Liver (tissue), 9 donors: ENCODE data around the gene TAF7. TPM values are rescaled to one million over a fixed set of nuclear protein-coding genes. Genes with fewer than 3 reads are reported as not detected.
"Not testable (repeated sequence)": the region's sequence is repeated elsewhere in the genome, so short reads cannot be mapped to it uniquely, and the experiment has no call there.

ENCODE experiments used
- DNase-seq: peaks from one replicate; pipeline ENCODE4 v3.0.0-alpha.2; 2017; ENCODE audit warnings: low spot score
- H3K27ac ChIP-seq, 2 donors: one replicate each; pipeline ENCODE4 v1.7.0; 2013; ENCODE audit warnings: inconsistent platforms in 2 of 2, low read length in 2 of 2, control low read depth in 1 of 2, low read depth in 1 of 2, mild to moderate bottlenecking in 1 of 2
- H3K27me3 ChIP-seq, 4 donors: one replicate each; pipeline versions ENCODE4 v1.6.1 to v1.7.0; 2013; ENCODE audit warnings: low read length in 3 of 4, inconsistent platforms in 1 of 4, mild to moderate bottlenecking in 1 of 4, moderate library complexity in 1 of 4; ENCODE audit not compliant: control insufficient read depth in 4 of 4, insufficient read depth in 4 of 4
- H3K36me3 ChIP-seq, 4 donors: one replicate each; pipeline versions ENCODE4 v1.6.1 to v1.7.0; 2013; ENCODE audit warnings: low read length in 3 of 4, mild to moderate bottlenecking in 3 of 4, low read depth in 1 of 4, moderate library complexity in 1 of 4; ENCODE audit not compliant: control insufficient read depth in 4 of 4, insufficient read depth in 3 of 4
- H3K4me1 ChIP-seq, 4 donors: one replicate each; pipeline versions ENCODE4 v1.6.1 to v1.7.0; 2013; ENCODE audit warnings: low read length in 3 of 4, mild to moderate bottlenecking in 3 of 4, moderate library complexity in 1 of 4; ENCODE audit not compliant: control insufficient read depth in 4 of 4, insufficient read depth in 4 of 4
- H3K4me3 ChIP-seq, 3 donors: one replicate each; pipeline versions ENCODE4 v1.6.1 to v1.7.0; 2013; ENCODE audit warnings: low read length in 3 of 3, control low read depth in 1 of 3, low read depth in 1 of 3, mild to moderate bottlenecking in 1 of 3
- H3K9ac ChIP-seq, 2 donors: one replicate each; pipeline ENCODE4 v1.7.0; 2013; ENCODE audit warnings: low read length in 2 of 2, mild to moderate bottlenecking in 2 of 2, moderate library complexity in 2 of 2, control low read depth in 1 of 2, low read depth in 1 of 2
- H3K9me3 ChIP-seq, 4 donors: one replicate each; pipeline versions ENCODE4 v1.6.1 to v1.7.0; 2013; ENCODE audit warnings: low read length in 3 of 4; ENCODE audit not compliant: control insufficient read depth in 4 of 4
- EGR1 ChIP-seq, 2 donors: IDR thresholded peaks; 2 replicates each; pipeline ENCODE4 v1.6.1; 2016 to 2018; ENCODE audit warnings: antibody characterized with exemption in 2 of 2, low read depth in 2 of 2
- FOXA2 ChIP-seq: IDR thresholded peaks from 2 replicates; pipeline ENCODE4 v1.6.1; 2016; ENCODE audit warnings: antibody characterized with exemption
- GABPA ChIP-seq, 2 donors: IDR thresholded peaks in 1 of 2; conservative IDR thresholded peaks in 1 of 2; 2 replicates each; pipeline ENCODE4 v1.6.1; 2016; ENCODE audit warnings: antibody characterized with exemption in 2 of 2, mild to moderate bottlenecking in 1 of 2, moderate library complexity in 1 of 2
- HNF4A ChIP-seq, 2 donors: conservative IDR thresholded peaks; 2 replicates each; pipeline ENCODE4 v1.6.1; 2016; ENCODE audit warnings: antibody characterized with exemption in 2 of 2, mild to moderate bottlenecking in 2 of 2
- HNF4G ChIP-seq: IDR thresholded peaks from 2 replicates; pipeline ENCODE4 v1.6.1; 2016; ENCODE audit warnings: antibody characterized with exemption
- NR2F2 ChIP-seq: IDR thresholded peaks from 2 replicates; pipeline ENCODE4 v1.6.1; 2016; ENCODE audit warnings: antibody characterized with exemption
- RAD21 ChIP-seq, 2 donors: IDR thresholded peaks; 2 replicates each; pipeline ENCODE4 v1.6.1; 2016; ENCODE audit warnings: antibody characterized with exemption in 2 of 2, mild to moderate bottlenecking in 2 of 2
- RXRA ChIP-seq, 2 donors: IDR thresholded peaks; 2 replicates each; pipeline ENCODE4 v1.6.1; 2017 to 2018; ENCODE audit warnings: antibody characterized with exemption in 2 of 2, mild to moderate bottlenecking in 1 of 2
- SP1 ChIP-seq: IDR thresholded peaks from 2 replicates; pipeline ENCODE4 v1.6.1; 2018; ENCODE audit warnings: antibody characterized with exemption, mild to moderate bottlenecking
- TAF1 ChIP-seq: conservative IDR thresholded peaks from 2 replicates; pipeline ENCODE4 v1.6.1; 2016; ENCODE audit warnings: antibody characterized with exemption, mild to moderate bottlenecking
- YY1 ChIP-seq: IDR thresholded peaks from 2 replicates; pipeline ENCODE4 v1.6.1; 2016; ENCODE audit warnings: antibody characterized with exemption, mild to moderate bottlenecking
- WGBS: extraction: QIAGEN DNeasy Blood & Tissue Kit; methylation state at CpG from one replicate; pipeline ENCODE4 v1.1.7; 2013; 5-methylcytosine and 5-hydroxymethylcytosine counted together
- polyA plus RNA-seq, 2 donors: library from polyadenylated mRNA; stranded (reverse) in 1 of 2; unstranded in 1 of 2; fragments of 200-250 nt in 1 of 2; fragments of >200 nt in 1 of 2; fragmentation: Nextera tagmentation in 1 of 2; extraction: Ambion mirVana in 1 of 2; gene quantifications; one replicate each; pipeline versions ENCODE4 v1.2.1 to v1.2.3, GENCODE V29; 2013 to 2015
- total RNA-seq, 2 donors: library from RNA; depleted of rRNA; stranded (reverse); fragments of >200 nt; gene quantifications; one replicate each; pipeline ENCODE4 v1.2.3, GENCODE V29; 2014
- TF ChIP-seq, protein P1 (sequence below): IDR thresholded peaks from 2 replicates; pipeline ENCODE4 v1.6.1; 2016; ENCODE audit warnings: antibody characterized with exemption
- TF ChIP-seq, protein P2 (sequence below): IDR thresholded peaks from 2 replicates; pipeline ENCODE4 v1.6.1; 2016; ENCODE audit warnings: antibody characterized with exemption
- TF ChIP-seq, protein P3 (sequence below): IDR thresholded peaks from 2 replicates; pipeline ENCODE4 v1.6.1; 2016; ENCODE audit warnings: antibody characterized with exemption, mild to moderate bottlenecking
- TF ChIP-seq, protein P4 (sequence below): IDR thresholded peaks from 2 replicates; pipeline ENCODE4 v1.6.1; 2016; ENCODE audit warnings: antibody characterized with exemption
- donor health status: healthy.
- donor health status: healthy.
- donor health status: healthy.
- donor health status: healthy.
- donor health status: healthy.

TAF7 gene
- total and polyA plus RNA-seq, 4 donors, result 23.5 to 36.3 (median 28.2) TPM

DNA sequence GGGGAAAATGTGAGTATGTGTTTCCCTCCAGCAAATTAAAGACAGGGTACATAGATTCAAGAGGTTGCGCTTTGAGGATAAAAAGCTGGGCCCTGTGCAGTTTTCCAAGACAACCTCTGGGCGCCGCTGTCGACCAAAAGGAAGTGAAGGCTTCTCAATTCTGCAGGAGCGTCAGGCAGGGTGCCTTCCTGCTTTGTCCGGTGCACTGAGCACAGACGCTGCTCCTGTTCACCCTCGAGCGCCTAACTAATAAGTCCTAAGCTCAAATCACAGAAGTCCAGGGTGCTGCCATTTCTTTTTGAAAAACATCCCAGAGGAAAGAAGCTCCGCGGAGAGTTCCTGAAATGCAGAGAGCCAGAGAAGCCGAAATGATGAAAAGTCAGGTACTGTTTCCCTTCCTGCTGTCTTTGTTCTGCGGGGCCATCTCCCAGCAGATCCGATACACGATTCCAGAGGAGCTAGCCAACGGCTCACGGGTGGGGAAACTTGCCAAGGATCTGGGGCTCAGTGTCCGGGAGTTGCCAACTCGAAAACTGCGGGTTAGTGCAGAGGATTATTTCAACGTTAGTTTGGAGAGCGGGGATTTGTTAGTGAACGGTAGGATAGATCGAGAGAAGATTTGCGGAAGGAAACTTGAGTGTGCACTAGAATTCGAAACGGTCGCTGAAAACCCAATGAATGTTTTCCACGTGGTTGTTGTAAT, 29.5 kb upstream of the TAF7 start, which contains the start of gene PCDHGB1:
Gene PCDHGB1 (plus strand): TSS at position 183 of the 703 bp plus-strand sequence. CDS start 162 bp downstream, at position 345.
- Histone ChIP-seq H3K9ac (no peak within 1 kb of the TSS), H3K27me3 (peaks cover 0 to 3% (median 1%) of the 10 kb centered on the region in 4 donors), H3K9me3 (peaks cover 25 to 60% (median 42%) of the 10 kb centered on the region in 4 donors), H3K27ac (no peak within 1 kb of the TSS), H3K4me3 (peak within 1 kb of the TSS in 2 of 3 donors; percentile 20 to 41), H3K36me3 (peaks cover 0 to 3% (median 0%) of the 10 kb centered on the region in 4 donors), H3K4me1 (no peaks in the 10 kb centered on the region)
- 23% methylated on average over 29 of the region's 29 CpGs for WGBS
- no peak for DNase-seq
- TF ChIP-seq SP1 (no peak), GABPA (IDR thresholded peaks at IDR 0.05 in 1 of 2, conservative IDR thresholded peaks at IDR 0.05 in 1 of 2) (no peak), YY1 (no peak), NR2F2 (no peak), RXRA (IDR thresholded peaks at IDR 0.05) (no peak), HNF4G (no peak), HNF4A (conservative IDR thresholded peaks at IDR 0.05) (no peak), EGR1 (IDR thresholded peaks at IDR 0.05; ENCODE audit: low read depth in 2 of 2) (no peak)
- TF ChIP-seq, protein P1, sequence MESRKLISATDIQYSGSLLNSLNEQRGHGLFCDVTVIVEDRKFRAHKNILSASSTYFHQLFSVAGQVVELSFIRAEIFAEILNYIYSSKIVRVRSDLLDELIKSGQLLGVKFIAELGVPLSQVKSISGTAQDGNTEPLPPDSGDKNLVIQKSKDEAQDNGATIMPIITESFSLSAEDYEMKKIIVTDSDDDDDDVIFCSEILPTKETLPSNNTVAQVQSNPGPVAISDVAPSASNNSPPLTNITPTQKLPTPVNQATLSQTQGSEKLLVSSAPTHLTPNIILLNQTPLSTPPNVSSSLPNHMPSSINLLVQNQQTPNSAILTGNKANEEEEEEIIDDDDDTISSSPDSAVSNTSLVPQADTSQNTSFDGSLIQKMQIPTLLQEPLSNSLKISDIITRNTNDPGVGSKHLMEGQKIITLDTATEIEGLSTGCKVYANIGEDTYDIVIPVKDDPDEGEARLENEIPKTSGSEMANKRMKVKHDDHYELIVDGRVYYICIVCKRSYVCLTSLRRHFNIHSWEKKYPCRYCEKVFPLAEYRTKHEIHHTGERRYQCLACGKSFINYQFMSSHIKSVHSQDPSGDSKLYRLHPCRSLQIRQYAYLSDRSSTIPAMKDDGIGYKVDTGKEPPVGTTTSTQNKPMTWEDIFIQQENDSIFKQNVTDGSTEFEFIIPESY, result no peak
- TF ChIP-seq, protein P2, sequence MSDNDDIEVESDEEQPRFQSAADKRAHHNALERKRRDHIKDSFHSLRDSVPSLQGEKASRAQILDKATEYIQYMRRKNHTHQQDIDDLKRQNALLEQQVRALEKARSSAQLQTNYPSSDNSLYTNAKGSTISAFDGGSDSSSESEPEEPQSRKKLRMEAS, result no peak
- TF ChIP-seq, protein P3, sequence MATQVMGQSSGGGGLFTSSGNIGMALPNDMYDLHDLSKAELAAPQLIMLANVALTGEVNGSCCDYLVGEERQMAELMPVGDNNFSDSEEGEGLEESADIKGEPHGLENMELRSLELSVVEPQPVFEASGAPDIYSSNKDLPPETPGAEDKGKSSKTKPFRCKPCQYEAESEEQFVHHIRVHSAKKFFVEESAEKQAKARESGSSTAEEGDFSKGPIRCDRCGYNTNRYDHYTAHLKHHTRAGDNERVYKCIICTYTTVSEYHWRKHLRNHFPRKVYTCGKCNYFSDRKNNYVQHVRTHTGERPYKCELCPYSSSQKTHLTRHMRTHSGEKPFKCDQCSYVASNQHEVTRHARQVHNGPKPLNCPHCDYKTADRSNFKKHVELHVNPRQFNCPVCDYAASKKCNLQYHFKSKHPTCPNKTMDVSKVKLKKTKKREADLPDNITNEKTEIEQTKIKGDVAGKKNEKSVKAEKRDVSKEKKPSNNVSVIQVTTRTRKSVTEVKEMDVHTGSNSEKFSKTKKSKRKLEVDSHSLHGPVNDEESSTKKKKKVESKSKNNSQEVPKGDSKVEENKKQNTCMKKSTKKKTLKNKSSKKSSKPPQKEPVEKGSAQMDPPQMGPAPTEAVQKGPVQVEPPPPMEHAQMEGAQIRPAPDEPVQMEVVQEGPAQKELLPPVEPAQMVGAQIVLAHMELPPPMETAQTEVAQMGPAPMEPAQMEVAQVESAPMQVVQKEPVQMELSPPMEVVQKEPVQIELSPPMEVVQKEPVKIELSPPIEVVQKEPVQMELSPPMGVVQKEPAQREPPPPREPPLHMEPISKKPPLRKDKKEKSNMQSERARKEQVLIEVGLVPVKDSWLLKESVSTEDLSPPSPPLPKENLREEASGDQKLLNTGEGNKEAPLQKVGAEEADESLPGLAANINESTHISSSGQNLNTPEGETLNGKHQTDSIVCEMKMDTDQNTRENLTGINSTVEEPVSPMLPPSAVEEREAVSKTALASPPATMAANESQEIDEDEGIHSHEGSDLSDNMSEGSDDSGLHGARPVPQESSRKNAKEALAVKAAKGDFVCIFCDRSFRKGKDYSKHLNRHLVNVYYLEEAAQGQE, result no peak

DNA sequence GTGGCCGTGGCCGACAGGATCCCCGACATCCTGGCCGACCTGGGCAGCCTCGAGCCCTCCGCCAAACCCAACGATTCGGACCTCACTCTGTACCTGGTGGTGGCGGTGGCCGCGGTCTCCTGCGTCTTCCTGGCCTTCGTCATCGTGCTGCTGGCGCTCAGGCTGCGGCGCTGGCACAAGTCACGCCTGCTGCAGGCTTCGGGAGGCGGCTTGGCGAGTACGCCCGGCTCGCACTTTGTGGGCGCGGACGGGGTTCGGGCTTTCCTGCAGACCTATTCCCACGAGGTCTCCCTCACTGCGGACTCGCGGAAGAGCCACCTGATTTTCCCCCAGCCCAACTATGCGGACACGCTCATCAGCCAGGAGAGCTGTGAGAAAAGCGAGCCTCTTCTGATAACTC, 25.4 kb upstream of the TAF7 start:
- not testable (repeated sequence) for H3K36me3 ChIP-seq, H3K9ac ChIP-seq, H3K4me1 ChIP-seq, H3K27ac ChIP-seq, DNase-seq, H3K4me3 ChIP-seq
- 40% methylated on average over 27 of the region's 35 CpGs for WGBS
- peaks cover 25 to 78% (median 37%) of the 10 kb centered on the region in 4 donors for H3K9me3 ChIP-seq
- H3K27me3 ChIP-seq, result peaks cover 0 to 11% (median 3%) of the 10 kb centered on the region in 4 donors

DNA sequence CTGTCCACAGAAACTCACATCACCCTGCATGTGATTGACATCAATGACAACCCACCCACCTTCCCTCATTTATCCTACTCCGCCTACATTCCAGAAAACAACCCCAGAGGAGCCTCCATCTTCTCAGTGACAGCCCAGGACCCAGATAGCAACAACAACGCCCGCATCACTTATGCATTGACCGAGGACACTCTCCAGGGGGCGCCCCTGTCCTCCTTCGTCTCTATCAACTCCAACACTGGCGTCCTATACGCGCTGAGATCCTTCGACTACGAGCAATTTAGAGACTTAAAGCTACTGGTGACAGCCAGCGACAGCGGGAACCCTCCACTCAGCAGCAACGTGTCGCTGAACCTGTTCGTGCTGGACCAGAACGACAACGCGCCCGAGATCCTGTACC, 24.7 kb upstream of the TAF7 start:
- Histone ChIP-seq H3K9ac (no peak overlapping the region), H3K4me3 (peak overlapping the region in 2 of 3 donors; percentile 18 to 36), H3K36me3 (peaks cover 0 to 2% (median 0%) of the 10 kb centered on the region in 4 donors), H3K27me3 (peaks cover 0 to 11% (median 4%) of the 10 kb centered on the region in 4 donors), H3K4me1 (no peaks in the 10 kb centered on the region), H3K27ac (no peak overlapping the region), H3K9me3 (peaks cover 26 to 74% (median 34%) of the 10 kb centered on the region in 4 donors)
- no peak for DNase-seq
- TF ChIP-seq HNF4G (no peak), SP1 (no peak), RAD21 (IDR thresholded peaks at IDR 0.05) (no peak), YY1 (no peak), EGR1 (IDR thresholded peaks at IDR 0.05; ENCODE audit: low read depth in 2 of 2) (no peak), RXRA (IDR thresholded peaks at IDR 0.05) (no peak), TAF1 (no peak), FOXA2 (no peak)
- TF ChIP-seq, protein P4, sequence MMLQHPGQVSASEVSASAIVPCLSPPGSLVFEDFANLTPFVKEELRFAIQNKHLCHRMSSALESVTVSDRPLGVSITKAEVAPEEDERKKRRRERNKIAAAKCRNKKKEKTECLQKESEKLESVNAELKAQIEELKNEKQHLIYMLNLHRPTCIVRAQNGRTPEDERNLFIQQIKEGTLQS, result no peak
- TF ChIP-seq, protein P2, result no peak
- TF ChIP-seq, protein P3, result no peak
- 28% methylated on average over 20 of the region's 20 CpGs for WGBS
